Activated B cell treated with CpG ODN at 0.5 μM for 24 hours (primary cell): ENCODE measurements around the gene GALNT5. TPM values are rescaled to one million over a fixed set of nuclear protein-coding genes. Genes with fewer than 3 reads are reported as not detected.
"Not testable (repeated sequence)": the region's sequence is repeated elsewhere in the genome, so short reads cannot be mapped to it uniquely, and the experiment has no call there.

ENCODE experiments used
- ATAC-seq: fragments of 200-7000 bp; cut with Tn5 transposase; one replicate; pipeline ENCODE4 v1.10.0; 2021; ENCODE audit warnings: low read depth, mild to moderate bottlenecking, moderate library complexity
- CTCF ChIA-PET: fragments of 350-600 bp; sonication (Branson Sonifier 250); formaldehyde crosslinking; loops from one replicate; lab custom pipeline; 2021; ENCODE audit warnings: antibody characterized with exemption; lab: Charles Lee
- POLR2A ChIA-PET: fragments of 350-600 bp; sonication (Branson Sonifier 250); formaldehyde crosslinking; loops from one replicate; lab custom pipeline; 2021; ENCODE audit warnings: antibody characterized with exemption; lab: Charles Lee
- DNase-seq: peaks from one replicate; pipeline ENCODE4 v3.0.0; 2022
- H3K27ac Mint-ChIP-seq: one replicate; pipeline ENCODE4 v1.8.0; 2020; ENCODE audit warnings: mixed read lengths
- H3K27me3 Mint-ChIP-seq: one replicate; pipeline ENCODE4 v1.8.0; 2021; ENCODE audit warnings: mixed read lengths
- H3K36me3 Mint-ChIP-seq: one replicate; pipeline ENCODE4 v1.8.0; 2021; ENCODE audit warnings: low read depth, mixed read lengths
- H3K4me1 Mint-ChIP-seq: one replicate; pipeline ENCODE4 v1.8.0; 2021; ENCODE audit warnings: mixed read lengths
- H3K4me3 Mint-ChIP-seq: one replicate; pipeline ENCODE4 v1.8.0; 2020; ENCODE audit warnings: mild to moderate bottlenecking, mixed read lengths
- H3K9me3 Mint-ChIP-seq: one replicate; pipeline ENCODE4 v1.8.0; 2020; ENCODE audit warnings: mixed read lengths
- CTCF ChIP-seq: fragments of 200-600 bp; IDR thresholded peaks from one replicate; pipeline ENCODE4 v1.8.0; 2022; ENCODE audit warnings: antibody characterized with exemption, mild to moderate bottlenecking
- intact Hi-C: fragments of 100-400 bp; cut with micrococcal nuclease; formaldehyde crosslinking; loops from one replicate; pipeline ENCODE4 v1.15.1; 2024
- total RNA-seq: library from RNA; stranded (reverse); gene quantifications from 2 replicates; pipeline ENCODE4 v1.2.3, GENCODE V29; 2022

GALNT5 gene
- total RNA-seq, 1 donor from 2014 or later: not detected

GRCh38 chr2:157267476-157267875, 10.0 kb downstream of the GALNT5 start:
- ATAC-seq: no peak
- POLR2A ChIA-PET: no interaction called here

GRCh38 chr2:157269060-157269459, 11.6 kb downstream of the GALNT5 start:
- H3K36me3 Mint-ChIP-seq: no peaks in the 10 kb centered on the region
- peaks cover 5% of the 10 kb centered on the region for H3K4me1 Mint-ChIP-seq
- no peak overlapping the region for H3K27ac Mint-ChIP-seq
- no peak for DNase-seq
- no peaks in the 10 kb centered on the region for H3K9me3 Mint-ChIP-seq
- H3K4me3 Mint-ChIP-seq: no peak overlapping the region
- POLR2A ChIA-PET: no interaction called here
- TF ChIP-seq CTCF: no peak
- peaks cover 1% of the 10 kb centered on the region for H3K27me3 Mint-ChIP-seq
- CTCF ChIA-PET: no interaction called here
- intact Hi-C loops: no loop called here
- no peak for ATAC-seq

More at GRCh38 chr2:157267476-157267875, 10.0 kb downstream of the GALNT5 start:
- Mint-ChIP-seq H3K27ac (no peak overlapping the region), H3K27me3 (peaks cover 5% of the 10 kb centered on the region), H3K4me1 (peaks cover 5% of the 10 kb centered on the region), H3K36me3 (no peaks in the 10 kb centered on the region), H3K4me3 (no peak overlapping the region), H3K9me3 (no peaks in the 10 kb centered on the region)
- DNase-seq: no peak
- intact Hi-C loops: no loop called here
- CTCF ChIA-PET: no interaction called here
- no peak for TF ChIP-seq CTCF

- H3K4me3 Mint-ChIP-seq: no peak overlapping the region
- POLR2A ChIA-PET: no interaction called here
Measured at GRCh38 chr2:157269922-157270321, 12.4 kb downstream of the GALNT5 start.

GRCh38 chr2:157271590-157272203, 14.2 kb downstream of the GALNT5 start:
- ChIA-PET POLR2A (no interaction called here), CTCF (no interaction called here)
- intact Hi-C loops: no loop called here
- no peak for TF ChIP-seq CTCF
- H3K4me3 Mint-ChIP-seq: no peak overlapping the region
- ATAC-seq (no peak), DNase-seq (no peak)
- H3K9me3 Mint-ChIP-seq: no peaks in the 10 kb centered on the region
- H3K4me1 Mint-ChIP-seq: peaks cover 5% of the 10 kb centered on the region
- H3K27me3 Mint-ChIP-seq: peaks cover 4% of the 10 kb centered on the region
- no peak overlapping the region for H3K27ac Mint-ChIP-seq
- no peaks in the 10 kb centered on the region for H3K36me3 Mint-ChIP-seq

More at GRCh38 chr2:157269922-157270321, 12.4 kb downstream of the GALNT5 start:
- H3K4me1 Mint-ChIP-seq: peaks cover 5% of the 10 kb centered on the region
- no peaks in the 10 kb centered on the region for H3K36me3 Mint-ChIP-seq
- no peak for DNase-seq
- no peak for TF ChIP-seq CTCF
- intact Hi-C loops: no loop called here
- CTCF ChIA-PET: no interaction called here
- H3K27me3 Mint-ChIP-seq: peaks cover 1% of the 10 kb centered on the region
- peak; percentile 45 for ATAC-seq
- H3K27ac Mint-ChIP-seq: no peak overlapping the region
- no peaks in the 10 kb centered on the region for H3K9me3 Mint-ChIP-seq

- POLR2A ChIA-PET, ATAC-seq, intact Hi-C loops, H3K9me3 Mint-ChIP-seq, H3K36me3 Mint-ChIP-seq, H3K4me3 Mint-ChIP-seq, H3K4me1 Mint-ChIP-seq, CTCF ChIA-PET, DNase-seq, H3K27ac Mint-ChIP-seq: not testable (repeated sequence)
- peaks cover 30% of the 10 kb centered on the region for H3K27me3 Mint-ChIP-seq
Measured at GRCh38 chr2:157279311-157279710, 21.8 kb downstream of the GALNT5 start.

- CTCF ChIA-PET: no interaction called here
- POLR2A ChIA-PET: no interaction called here
- DNase-seq: no peak
Measured at GRCh38 chr2:157281316-157281715, 23.8 kb downstream of the GALNT5 start.

More at GRCh38 chr2:157281316-157281715, 23.8 kb downstream of the GALNT5 start:
- ATAC-seq: no peak
- Mint-ChIP-seq H3K27ac (no peak overlapping the region), H3K27me3 (peaks cover 29% of the 10 kb centered on the region), H3K36me3 (no peaks in the 10 kb centered on the region), H3K4me3 (no peak overlapping the region), H3K9me3 (no peaks in the 10 kb centered on the region), H3K4me1 (no peaks in the 10 kb centered on the region)
- intact Hi-C loops: no loop called here
- no peak for TF ChIP-seq CTCF
